H1 (cell line): ENCODE measurements around the gene DPP10.

Source experiments
- BCL11A ChIP-seq, 2 experiments: IDR thresholded peaks; one replicate each; pipeline ENCODE4 v1.6.1; 2011; ENCODE audit warnings: low read depth in 2 of 2, low read length in 2 of 2, mild to moderate bottlenecking in 2 of 2
- BRCA1 ChIP-seq: IDR thresholded peaks from 2 replicates; pipeline ENCODE4 v1.6.1; 2012; ENCODE audit warnings: low read depth, low read length, improper control_type of control experiment
- CBX5 ChIP-seq: fragments of 300-800, 300-1000 bp; sonication (generic); IDR thresholded peaks from 2 replicates; pipeline ENCODE4 v1.7.1; 2016; ENCODE audit warnings: antibody characterized with exemption, low read length, low read depth
- CREB1 ChIP-seq: IDR thresholded peaks from 2 replicates; pipeline ENCODE4 v1.6.1; 2012; ENCODE audit warnings: inconsistent platforms
- EP300 ChIP-seq, 2 experiments: IDR thresholded peaks; 1 replicate in 1 of 2; 2 replicates in 1 of 2; pipeline ENCODE4 v1.6.1; 2011 to 2012; ENCODE audit warnings: low read depth in 2 of 2, low read length in 2 of 2, mild to moderate bottlenecking in 2 of 2, borderline replicate concordance in 1 of 2, inconsistent platforms in 1 of 2, moderate library complexity in 1 of 2
- EZH2 ChIP-seq: fragments of 200-600 bp; sonication (generic); IDR thresholded peaks from 2 replicates; pipeline ENCODE4 v1.7.1; 2012; ENCODE audit warnings: low read depth, mild to moderate bottlenecking, moderate library complexity, low read length, inconsistent platforms; ENCODE audit not compliant: severe bottlenecking
- JUND ChIP-seq: IDR thresholded peaks from 2 replicates; pipeline ENCODE4 v1.6.1; 2011; ENCODE audit warnings: mild to moderate bottlenecking, improper control_type of control experiment, low read length
- POLR2A ChIP-seq, 2 experiments: IDR thresholded peaks; 1 replicate in 1 of 2; 2 replicates in 1 of 2; pipeline ENCODE4 v1.6.1; 2011; ENCODE audit warnings: low read depth in 2 of 2, low read length in 2 of 2, mild to moderate bottlenecking in 2 of 2; ENCODE audit errors: control extremely low read depth in 1 of 2
- POU5F1 ChIP-seq: IDR thresholded peaks from 2 replicates; pipeline ENCODE4 v1.6.1; 2011; ENCODE audit warnings: low read depth, mild to moderate bottlenecking, low read length, moderate library complexity
- SP1 ChIP-seq: IDR thresholded peaks from 2 replicates; pipeline ENCODE4 v1.6.1; 2011; ENCODE audit warnings: low read depth, low read length
- YY1 ChIP-seq: IDR thresholded peaks from 2 replicates; pipeline ENCODE4 v1.6.1; 2011; ENCODE audit warnings: low read depth, mild to moderate bottlenecking, low read length
- TF ChIP-seq, protein P1 (sequence below), 3 experiments: IDR thresholded peaks; 1 replicate in 2 of 3; 2 replicates in 1 of 3; pipeline versions ENCODE4 v1.5.1 to v1.6.1; 2011; ENCODE audit warnings: low read length in 3 of 3, mild to moderate bottlenecking in 3 of 3, inconsistent platforms in 2 of 3, low read depth in 1 of 3, moderate library complexity in 1 of 3; ENCODE audit not compliant: insufficient read depth in 1 of 3; ENCODE audit errors: control extremely low read depth in 1 of 3

DNA sequence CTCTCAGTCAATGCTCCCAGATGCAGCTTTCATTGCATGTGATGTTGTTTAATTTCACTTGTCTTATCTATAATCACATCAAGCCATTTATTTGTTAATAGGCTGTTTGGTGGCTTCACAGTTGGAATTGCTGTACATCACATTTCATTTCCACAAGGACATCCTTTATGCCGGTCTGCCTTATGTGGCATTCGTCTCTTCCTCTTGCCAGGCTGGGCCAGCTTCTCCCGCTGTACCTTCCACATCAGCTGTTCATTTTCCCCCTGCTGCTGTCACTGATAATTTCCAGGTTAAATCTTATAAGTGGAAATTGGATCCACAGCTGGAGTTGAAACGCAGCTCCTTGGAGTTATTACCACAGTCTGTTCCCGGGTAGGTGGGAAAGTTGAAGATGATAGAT, 110.6 kb downstream of the DPP10 start:
- TF ChIP-seq BCL11A (IDR thresholded peaks at IDR 0.05; ENCODE audit: low read depth in 2 of 2, low read length in 2 of 2), result no peak
- TF ChIP-seq SP1, result no peak
- no peak for TF ChIP-seq EZH2
- no peak for TF ChIP-seq POLR2A (IDR thresholded peaks at IDR 0.05; ENCODE audit: control extremely low read depth in 1 of 2, low read depth in 2 of 2, low read length in 2 of 2)
- no peak for TF ChIP-seq YY1
- TF ChIP-seq, protein P1, sequence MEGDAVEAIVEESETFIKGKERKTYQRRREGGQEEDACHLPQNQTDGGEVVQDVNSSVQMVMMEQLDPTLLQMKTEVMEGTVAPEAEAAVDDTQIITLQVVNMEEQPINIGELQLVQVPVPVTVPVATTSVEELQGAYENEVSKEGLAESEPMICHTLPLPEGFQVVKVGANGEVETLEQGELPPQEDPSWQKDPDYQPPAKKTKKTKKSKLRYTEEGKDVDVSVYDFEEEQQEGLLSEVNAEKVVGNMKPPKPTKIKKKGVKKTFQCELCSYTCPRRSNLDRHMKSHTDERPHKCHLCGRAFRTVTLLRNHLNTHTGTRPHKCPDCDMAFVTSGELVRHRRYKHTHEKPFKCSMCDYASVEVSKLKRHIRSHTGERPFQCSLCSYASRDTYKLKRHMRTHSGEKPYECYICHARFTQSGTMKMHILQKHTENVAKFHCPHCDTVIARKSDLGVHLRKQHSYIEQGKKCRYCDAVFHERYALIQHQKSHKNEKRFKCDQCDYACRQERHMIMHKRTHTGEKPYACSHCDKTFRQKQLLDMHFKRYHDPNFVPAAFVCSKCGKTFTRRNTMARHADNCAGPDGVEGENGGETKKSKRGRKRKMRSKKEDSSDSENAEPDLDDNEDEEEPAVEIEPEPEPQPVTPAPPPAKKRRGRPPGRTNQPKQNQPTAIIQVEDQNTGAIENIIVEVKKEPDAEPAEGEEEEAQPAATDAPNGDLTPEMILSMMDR (IDR thresholded peaks at IDR 0.05; ENCODE audit: control extremely low read depth in 1 of 3, insufficient read depth in 1 of 3, low read depth in 1 of 3, low read length in 3 of 3), result no peak
- TF ChIP-seq CBX5, result no peak
- TF ChIP-seq BRCA1, result no peak
- no peak for TF ChIP-seq EP300 (IDR thresholded peaks at IDR 0.05; ENCODE audit: borderline replicate concordance in 1 of 2, low read depth in 2 of 2, low read length in 2 of 2)
- TF ChIP-seq POU5F1, result no peak
- TF ChIP-seq CREB1, result no peak
- no peak for TF ChIP-seq JUND
